GM19455 (cell line): ENCODE data around the gene TMEFF1.
A peak's percentile ranks its signal among the peaks of the same experiment; 100 is the strongest.

Experiments used
- ATAC-seq: cut with Tn5 transposase; IDR thresholded peaks from one replicate; pipeline ENCODE4 v1.9.1; 2021; ENCODE audit not compliant: unreplicated experiment

TMEFF1 gene

GRCh38 chr9:100598641-100599145 lies 125.7 kb downstream of the TMEFF1 start:
- peak; percentile 80 for ATAC-seq

GRCh38 chr9:100600521-100601079 lies 127.7 kb downstream of the TMEFF1 start:
- no peak for ATAC-seq

- ATAC-seq, result no peak
These were observed 128.3 kb downstream of the TMEFF1 start for GRCh38 chr9:100601216-100601615.

- ATAC-seq, result no peak
These were observed 129.4 kb downstream of the TMEFF1 start for GRCh38 chr9:100602342-100602801.

GRCh38 chr9:100605405-100605804 lies 132.5 kb downstream of the TMEFF1 start:
- no peak for ATAC-seq

- no peak for ATAC-seq
These were observed 146.2 kb downstream of the TMEFF1 start for GRCh38 chr9:100619194-100619593.

- ATAC-seq, result no peak
These were observed 146.7 kb downstream of the TMEFF1 start for GRCh38 chr9:100619665-100620064.

- ATAC-seq, result no peak
These were observed 151.0 kb downstream of the TMEFF1 start for GRCh38 chr9:100623969-100624368.

- ATAC-seq, result no peak
These were observed 154.0 kb downstream of the TMEFF1 start for GRCh38 chr9:100626949-100627348.
